Measurements from ENCODE around the gene IRF2. TPM values are rescaled to one million over a fixed set of nuclear protein-coding genes. Genes with fewer than 3 reads are reported as not detected.

Gene IRF2
- total RNA-seq, 2 experiments from 2014 or later, result 11.4 to 14.9 TPM

DNA sequence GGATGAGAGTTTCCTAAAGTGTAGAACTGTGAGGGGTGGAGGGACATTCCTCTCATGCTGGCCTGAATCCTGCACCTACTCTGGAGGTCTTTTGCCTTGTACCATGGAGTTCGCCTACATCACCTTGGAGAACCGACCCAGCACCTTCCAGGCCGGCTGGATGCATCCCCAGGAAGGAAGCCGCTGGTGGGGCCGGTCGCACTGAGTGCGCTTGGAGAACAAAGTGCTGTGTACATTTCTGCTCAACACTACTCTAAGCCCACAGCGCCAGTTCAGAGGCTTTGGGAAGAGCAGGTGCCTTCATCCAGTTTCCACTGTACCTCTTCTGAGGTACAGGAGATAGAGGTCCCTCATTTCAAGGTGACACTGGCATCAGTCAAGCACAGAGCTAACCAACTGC is 15.4 kb upstream of the IRF2 start:
- Histone ChIP-seq H3K4me1 (ENCODE audit: insufficient read depth, low read length) (no peaks in the 10 kb centered on the region), H3K4me3 (ENCODE audit: low read length) (no peak overlapping the region), H3K27ac (ENCODE audit: low read depth in 1 of 2, low read length in 2 of 2) (no peak overlapping the region), H3K9me3 (ENCODE audit: control insufficient read depth in 1 of 2, insufficient read depth in 1 of 2, low read length in 2 of 2) (no peaks in the 10 kb centered on the region), H3K36me3 (ENCODE audit: insufficient read depth, low read length) (no peaks in the 10 kb centered on the region), H3K27me3 (ENCODE audit: control insufficient read depth in 1 of 2, insufficient read depth in 2 of 2, low read length in 2 of 2) (no peaks in the 10 kb centered on the region)
- H3K36me3 Mint-ChIP-seq (ENCODE audit: low read depth), result no peaks in the 10 kb centered on the region
- CTCF ChIA-PET, result no interaction called here
- no peak overlapping the region for H3K4me3 Mint-ChIP-seq
- no peaks in the 10 kb centered on the region for H3K9me3 Mint-ChIP-seq
- peaks cover 9% of the 10 kb centered on the region for H3K4me1 Mint-ChIP-seq (ENCODE audit: low read depth)
- TF ChIP-seq, protein P1, sequence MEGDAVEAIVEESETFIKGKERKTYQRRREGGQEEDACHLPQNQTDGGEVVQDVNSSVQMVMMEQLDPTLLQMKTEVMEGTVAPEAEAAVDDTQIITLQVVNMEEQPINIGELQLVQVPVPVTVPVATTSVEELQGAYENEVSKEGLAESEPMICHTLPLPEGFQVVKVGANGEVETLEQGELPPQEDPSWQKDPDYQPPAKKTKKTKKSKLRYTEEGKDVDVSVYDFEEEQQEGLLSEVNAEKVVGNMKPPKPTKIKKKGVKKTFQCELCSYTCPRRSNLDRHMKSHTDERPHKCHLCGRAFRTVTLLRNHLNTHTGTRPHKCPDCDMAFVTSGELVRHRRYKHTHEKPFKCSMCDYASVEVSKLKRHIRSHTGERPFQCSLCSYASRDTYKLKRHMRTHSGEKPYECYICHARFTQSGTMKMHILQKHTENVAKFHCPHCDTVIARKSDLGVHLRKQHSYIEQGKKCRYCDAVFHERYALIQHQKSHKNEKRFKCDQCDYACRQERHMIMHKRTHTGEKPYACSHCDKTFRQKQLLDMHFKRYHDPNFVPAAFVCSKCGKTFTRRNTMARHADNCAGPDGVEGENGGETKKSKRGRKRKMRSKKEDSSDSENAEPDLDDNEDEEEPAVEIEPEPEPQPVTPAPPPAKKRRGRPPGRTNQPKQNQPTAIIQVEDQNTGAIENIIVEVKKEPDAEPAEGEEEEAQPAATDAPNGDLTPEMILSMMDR (IDR thresholded peaks at IDR 0.05), result no peak
- POLR2A ChIA-PET, result interaction anchor here (1.0 kb wide), 1 partner anchor 15 kb away, joined by 5 read pairs; the partner anchor contains the start of gene IRF2
- intact Hi-C loops (cut with DNase I, micrococcal nuclease), result no loop called here
- no peak for DNase-seq
- H3K27me3 Mint-ChIP-seq, result no peaks in the 10 kb centered on the region
- no peak for ATAC-seq (ENCODE audit: poor library complexity)
- no peak overlapping the region for H3K27ac Mint-ChIP-seq

DNA sequence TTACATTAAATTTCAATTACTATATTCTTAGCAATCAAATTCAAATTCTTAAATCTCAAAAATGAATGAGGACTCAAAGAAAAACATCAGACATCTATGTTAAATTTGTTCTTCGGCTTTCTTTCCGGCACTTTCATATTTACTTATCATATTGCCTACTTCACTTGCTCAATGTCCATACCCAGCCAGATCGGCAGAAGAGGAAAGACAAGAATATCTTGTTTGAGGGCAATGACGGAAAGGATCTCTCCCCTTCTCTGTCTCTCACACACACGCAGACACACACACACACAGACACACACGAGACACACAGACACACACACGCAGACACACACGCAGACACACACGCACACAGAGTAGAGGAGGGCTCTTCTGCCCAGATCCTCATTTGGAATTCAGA is 13.2 kb upstream of the IRF2 start:
- Mint-ChIP-seq H3K27me3 (no peaks in the 10 kb centered on the region), H3K4me3 (no peak overlapping the region), H3K27ac (no peak overlapping the region), H3K9me3 (no peaks in the 10 kb centered on the region), H3K36me3 (ENCODE audit: low read depth) (no peaks in the 10 kb centered on the region), H3K4me1 (ENCODE audit: low read depth) (peaks cover 9% of the 10 kb centered on the region)
- no peak overlapping the region for H3K4me3 ChIP-seq (ENCODE audit: low read length)
- H3K4me1 ChIP-seq (ENCODE audit: insufficient read depth, low read length), result no peaks in the 10 kb centered on the region
- TF ChIP-seq, protein P1 (IDR thresholded peaks at IDR 0.05), result no peak
- H3K36me3 ChIP-seq (ENCODE audit: insufficient read depth, low read length), result no peaks in the 10 kb centered on the region
- ChIA-PET POLR2A (interaction anchor here (1.6 kb wide), 1 partner anchor 13 kb away, joined by 6 read pairs; the partner anchor contains the start of gene IRF2), CTCF (no interaction called here)
- DNase-seq, result no peak
- H3K27me3 ChIP-seq (ENCODE audit: control insufficient read depth in 1 of 2, insufficient read depth in 2 of 2, low read length in 2 of 2), result no peaks in the 10 kb centered on the region
- no peak for ATAC-seq (ENCODE audit: poor library complexity)
- H3K27ac ChIP-seq (ENCODE audit: low read depth in 1 of 2, low read length in 2 of 2), result no peak overlapping the region
- no peaks in the 10 kb centered on the region for H3K9me3 ChIP-seq (ENCODE audit: control insufficient read depth in 1 of 2, insufficient read depth in 1 of 2, low read length in 2 of 2)
- intact Hi-C loops (cut with DNase I, micrococcal nuclease), result no loop called here

DNA sequence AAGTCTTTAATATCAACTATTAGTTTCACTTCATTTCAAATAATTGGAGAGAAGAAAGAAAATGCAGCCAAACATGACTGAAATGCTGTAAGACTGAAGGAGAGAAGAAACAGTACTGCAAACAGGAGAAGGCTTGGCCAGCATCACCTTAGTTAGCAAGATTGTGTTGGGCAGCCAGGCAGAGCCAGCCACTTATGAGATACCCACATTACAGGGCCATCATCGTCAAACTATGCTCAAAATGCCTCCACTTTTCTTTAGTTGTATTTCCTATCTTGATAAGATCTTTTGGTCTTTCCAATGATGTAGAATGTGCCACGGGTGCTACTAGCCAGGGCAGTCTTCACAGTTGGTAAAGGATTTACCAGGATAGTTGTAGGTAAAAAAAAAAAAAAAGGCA is 10.9 kb upstream of the IRF2 start:
- Histone ChIP-seq H3K4me1 (ENCODE audit: insufficient read depth, low read length) (no peaks in the 10 kb centered on the region), H3K4me3 (ENCODE audit: low read length) (no peak overlapping the region), H3K27me3 (ENCODE audit: control insufficient read depth in 1 of 2, insufficient read depth in 2 of 2, low read length in 2 of 2) (no peaks in the 10 kb centered on the region), H3K36me3 (ENCODE audit: insufficient read depth, low read length) (no peaks in the 10 kb centered on the region), H3K27ac (ENCODE audit: low read depth in 1 of 2, low read length in 2 of 2) (no peak overlapping the region), H3K9me3 (ENCODE audit: control insufficient read depth in 1 of 2, insufficient read depth in 1 of 2, low read length in 2 of 2) (no peaks in the 10 kb centered on the region)
- no peak for ATAC-seq (ENCODE audit: poor library complexity)
- TF ChIP-seq, protein P1 (IDR thresholded peaks at IDR 0.05), result no peak
- H3K4me1 Mint-ChIP-seq (ENCODE audit: low read depth), result peaks cover 6% of the 10 kb centered on the region
- no peak overlapping the region for H3K27ac Mint-ChIP-seq
- CTCF ChIA-PET, result no interaction called here
- POLR2A ChIA-PET, result no interaction called here
- H3K4me3 Mint-ChIP-seq, result no peak overlapping the region
- H3K36me3 Mint-ChIP-seq (ENCODE audit: low read depth), result no peaks in the 10 kb centered on the region
- intact Hi-C loops (cut with DNase I, micrococcal nuclease), result no loop called here
- H3K27me3 Mint-ChIP-seq, result no peaks in the 10 kb centered on the region
- no peak for DNase-seq
- H3K9me3 Mint-ChIP-seq, result no peaks in the 10 kb centered on the region
